DMS79 treated with DMSO at 0.1 percent for 48 hours (cell line): ENCODE results near the gene FBN3.
"Not testable (repeated sequence)": the region's sequence is repeated elsewhere in the genome, so short reads cannot be mapped to it uniquely, and the experiment has no call there.

Experiments
- DNase-seq: peaks from one replicate; lab custom pipeline; 2025; lab: John Stamatoyannopoulos, UW

Gene FBN3

DNA sequence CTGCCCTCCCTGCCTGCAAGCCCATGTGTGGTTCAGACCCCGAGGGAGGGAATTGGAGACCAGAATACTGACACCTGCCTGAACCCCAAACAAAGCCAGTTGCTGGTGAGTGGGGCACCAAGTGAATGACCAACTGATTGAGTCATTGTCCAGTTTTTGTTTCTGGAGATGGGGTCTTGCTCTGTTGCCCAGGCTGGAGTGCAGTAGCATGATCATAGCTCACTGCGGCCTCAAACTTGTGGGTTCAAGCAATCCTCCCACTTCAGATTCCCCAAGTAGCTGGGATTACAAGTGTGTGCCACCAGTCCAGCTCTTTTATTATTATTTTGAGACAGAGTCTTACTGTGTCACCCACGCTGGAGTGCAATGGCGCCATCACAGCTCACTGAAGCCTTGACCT, 92.9 kb downstream of the FBN3 start:
- DNase-seq: no peak

GRCh38 chr19:8054169-8054568, 95.2 kb downstream of the FBN3 start:
- no peak for DNase-seq

GRCh38 chr19:8052464-8052859, 96.9 kb downstream of the FBN3 start, which contains the start of gene CCL25:
Gene CCL25, plus strand, starts transcription at chr19:8052760. Its CDS starts 290 bp downstream, at chr19:8053050.
- DNase-seq: no peak

GRCh38 chr19:8050274-8051096, 98.9 kb downstream of the FBN3 start:
- DNase-seq: peak; percentile 5

GRCh38 chr19:8046569-8047165, 102.7 kb downstream of the FBN3 start:
- DNase-seq: no peak

- DNase-seq: no peak
These were observed 103.4 kb downstream of the FBN3 start for GRCh38 chr19:8045872-8046568.

- DNase-seq: no peak
These were observed 105.4 kb downstream of the FBN3 start for GRCh38 chr19:8044018-8044417.

DNA sequence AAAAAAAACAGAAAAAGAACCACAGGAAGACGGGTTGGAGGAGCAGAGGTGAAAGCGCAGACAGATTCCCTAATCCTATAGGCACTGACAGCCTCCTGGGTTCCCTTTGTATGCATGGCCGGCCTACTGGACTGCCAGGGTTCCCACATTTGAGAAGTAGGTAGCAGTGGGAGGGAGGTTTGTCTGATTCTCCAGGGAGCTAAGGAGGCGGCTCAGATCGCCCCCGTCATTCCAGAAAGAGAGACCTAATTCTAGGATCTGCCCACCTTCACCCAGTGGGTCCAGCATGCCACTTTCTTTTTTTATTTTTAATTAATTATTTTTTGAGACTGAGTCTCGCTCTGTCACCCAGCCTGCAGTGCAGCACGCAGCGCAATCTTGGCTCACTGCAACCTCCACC, 106.5 kb downstream of the FBN3 start:
- no peak for DNase-seq

- no peak for DNase-seq
These were observed 107.9 kb downstream of the FBN3 start for GRCh38 chr19:8041531-8041931.

DNA sequence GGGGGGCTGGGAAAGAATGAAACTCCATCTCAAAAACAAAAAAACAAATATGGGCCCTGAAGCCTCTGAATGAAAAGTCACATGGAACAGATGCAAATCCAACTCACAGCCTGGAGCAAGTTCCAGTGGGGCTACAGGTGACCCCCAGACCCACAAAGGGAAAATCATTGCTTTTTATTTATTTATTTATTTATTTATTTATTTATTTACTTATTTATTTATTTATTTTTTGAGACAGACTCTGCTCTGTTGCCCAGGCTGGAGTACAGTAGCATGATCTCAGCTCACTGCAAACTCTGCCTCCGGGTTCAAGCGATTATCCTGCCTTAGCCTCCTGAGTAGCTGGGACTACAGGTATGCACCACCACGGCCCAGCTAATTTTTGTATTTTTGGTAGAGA, 110.2 kb downstream of the FBN3 start:
- DNase-seq: no peak

- no peak for DNase-seq
These were observed 110.6 kb downstream of the FBN3 start for GRCh38 chr19:8038815-8039214.

GRCh38 chr19:8036434-8037099, 112.8 kb downstream of the FBN3 start:
- no peak for DNase-seq

GRCh38 chr19:8034178-8034525, 115.2 kb downstream of the FBN3 start:
- no peak for DNase-seq

DNA sequence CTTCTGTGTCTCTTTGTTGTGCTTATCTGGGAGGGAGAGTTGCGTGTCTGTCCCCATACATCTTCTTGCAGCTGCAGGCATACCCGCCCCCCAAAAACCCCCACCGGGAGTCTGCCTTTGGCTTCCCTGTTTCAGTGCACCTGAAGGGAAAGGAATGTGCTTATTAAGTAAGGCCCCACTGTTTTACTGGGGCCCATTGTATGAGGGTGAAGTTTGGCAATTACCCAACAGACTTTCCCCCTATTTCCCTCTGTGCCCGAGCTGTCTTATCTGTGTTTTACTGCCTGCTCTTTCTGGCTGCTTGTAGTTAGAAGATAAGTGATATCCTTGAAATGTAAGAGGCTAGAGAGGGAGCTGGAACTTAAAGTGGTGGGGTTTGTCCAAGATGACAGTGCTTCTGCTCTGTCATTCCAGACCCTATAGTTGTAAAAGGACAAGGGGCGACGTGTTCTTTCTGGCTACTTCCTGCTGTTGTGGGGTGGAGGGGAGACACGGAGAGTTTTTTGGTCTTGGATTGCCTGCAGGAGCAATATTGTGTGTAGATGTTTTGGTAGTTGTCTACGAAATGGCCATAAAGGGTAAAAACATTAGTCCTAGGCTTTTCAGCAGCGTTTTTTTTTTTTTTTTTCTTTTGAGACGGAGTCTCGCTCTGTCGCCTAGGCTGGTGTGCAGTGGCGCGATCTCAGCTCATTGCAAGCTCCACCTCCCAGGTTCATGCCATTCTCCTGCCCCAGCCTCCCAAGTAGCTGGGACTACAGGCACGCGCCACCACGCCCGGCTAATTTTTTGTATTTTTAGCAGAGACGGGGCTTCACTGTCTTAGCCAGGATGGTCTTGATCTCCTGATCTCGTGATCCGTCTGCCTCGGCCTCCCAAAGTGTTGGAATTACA, 115.9 kb downstream of the FBN3 start:
- not testable (repeated sequence) for DNase-seq

GRCh38 chr19:8030960-8031359, 118.4 kb downstream of the FBN3 start:
- DNase-seq: no peak

- DNase-seq: no peak
These were observed 120.4 kb downstream of the FBN3 start for GRCh38 chr19:8028951-8029491.

- no peak for DNase-seq
These were observed 124.1 kb downstream of the FBN3 start for GRCh38 chr19:8025316-8025715.

- not testable (repeated sequence) for DNase-seq
These were observed 125.1 kb downstream of the FBN3 start for GRCh38 chr19:8024256-8024655.

DNA sequence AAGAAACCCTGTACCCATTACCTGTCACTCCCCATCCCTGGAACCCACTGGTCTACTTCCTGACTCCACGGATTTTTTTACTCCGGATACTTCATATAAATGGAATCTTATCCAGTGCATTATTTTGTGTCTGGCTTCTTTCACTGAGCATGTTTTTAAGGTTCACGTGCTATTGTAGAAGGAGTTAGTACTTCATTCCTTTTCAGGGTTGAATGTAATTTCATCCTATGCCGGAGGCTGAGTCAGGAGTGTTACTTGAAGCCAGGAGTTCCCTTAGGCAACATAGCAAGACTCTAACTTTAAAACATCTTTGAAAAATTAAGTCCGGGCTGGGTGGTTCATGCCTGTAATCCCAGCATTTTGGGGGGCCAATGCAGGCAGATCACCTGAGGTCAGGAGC, 126.0 kb downstream of the FBN3 start:
- no peak for DNase-seq

DNA sequence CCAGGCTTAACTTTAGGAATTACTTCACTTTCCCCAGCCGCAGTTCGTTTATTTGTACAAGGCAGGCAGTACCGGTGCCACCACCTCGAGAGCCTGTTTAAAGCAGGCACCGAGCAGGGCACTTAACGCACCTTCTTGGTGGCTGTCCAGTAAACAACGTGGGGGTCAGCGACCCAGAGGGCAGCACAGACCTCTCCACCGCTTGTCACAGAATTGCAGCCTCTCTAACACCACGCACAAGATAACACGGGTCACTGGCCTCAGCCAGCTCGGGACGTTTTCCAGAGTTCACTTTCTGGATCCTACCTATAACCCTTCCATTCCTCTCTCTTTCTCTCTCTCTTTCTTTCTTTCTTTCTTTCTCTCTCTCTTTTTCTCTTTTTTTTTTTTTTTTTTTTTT, 127.1 kb downstream of the FBN3 start:
- no peak for DNase-seq

DNA sequence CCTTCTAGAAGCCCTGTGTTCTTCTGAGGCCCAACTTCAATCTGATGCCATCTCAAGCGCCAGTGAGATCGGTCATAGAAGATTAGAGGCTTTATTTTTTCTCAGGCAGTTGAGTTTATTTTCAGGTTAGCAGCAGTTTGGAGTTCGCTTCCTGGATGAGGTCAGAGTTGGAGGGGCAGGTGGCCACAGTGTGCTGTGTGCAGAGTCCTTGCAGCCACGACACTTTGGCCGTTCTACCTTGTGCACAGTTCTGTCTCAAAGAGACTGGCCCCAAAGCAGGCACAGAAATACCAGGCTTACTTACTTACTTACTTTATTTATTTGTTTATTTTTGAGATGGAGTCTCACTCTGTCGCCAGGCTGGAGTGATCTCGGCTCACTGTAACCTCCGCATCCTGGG, 128.0 kb downstream of the FBN3 start:
- no peak for DNase-seq
